K562 (cell line): ENCODE measurements around the gene CMPK1. TPM values are rescaled to one million over a fixed set of nuclear protein-coding genes. Genes with fewer than 3 reads are reported as not detected.
A peak's percentile ranks its signal among the peaks of the same experiment; 100 is the strongest.

ENCODE experiments used
- ARHGAP35 ChIP-seq: fragments of 450-650 bp; IDR thresholded peaks from 2 replicates; pipeline ENCODE4 v1.6.1; 2018; ENCODE audit not compliant: partially characterized antibody
- BCLAF1 ChIP-seq, 2 experiments: fragments of 450-650 bp in 1 of 2; IDR thresholded peaks; 2 replicates each; pipeline ENCODE4 v1.6.1; 2011 to 2017; ENCODE audit warnings: low read depth in 2 of 2, antibody characterized with exemption in 1 of 2, borderline replicate concordance in 1 of 2, low read length in 1 of 2, mild to moderate bottlenecking in 1 of 2, mixed read lengths in 1 of 2; ENCODE audit not compliant: control insufficient read depth in 1 of 2
- CTCF ChIP-seq, 3 experiments: IDR thresholded peaks in 2 of 3; conservative IDR thresholded peaks in 1 of 3; 2 replicates each; pipeline ENCODE4 v1.5.1; 2011 to 2012; ENCODE audit warnings: low read length in 3 of 3, mild to moderate bottlenecking in 3 of 3, control low read depth in 2 of 3, improper control_type of control experiment in 1 of 3, inconsistent platforms in 1 of 3, low read depth in 1 of 3, mixed read lengths in 1 of 3, moderate library complexity in 1 of 3; ENCODE audit not compliant: insufficient read depth in 2 of 3
- CTCFL ChIP-seq: IDR thresholded peaks from 2 replicates; pipeline ENCODE4 v1.6.1; 2011; ENCODE audit warnings: borderline replicate concordance, low read depth, mild to moderate bottlenecking, moderate library complexity, low read length; ENCODE audit not compliant: insufficient read depth, poor library complexity, severe bottlenecking
- ETV6 ChIP-seq, 3 experiments: fragments of 150-350 bp in 1 of 3; sonication (generic) in 1 of 3; formaldehyde crosslinking in 1 of 3; IDR thresholded peaks; 2 replicates each; pipeline versions ENCODE4 v1.6.1 to v1.8.0; 2014 to 2022; ENCODE audit warnings: borderline replicate concordance in 2 of 3, low read depth in 2 of 3, antibody characterized with exemption in 1 of 3, low read length in 1 of 3, mild to moderate bottlenecking in 1 of 3, missing genetic modification reagents in 1 of 3
- HDAC1 ChIP-seq, 2 experiments: fragments of 450-650 bp; IDR thresholded peaks; 2 replicates each; pipeline ENCODE4 v1.6.1; 2016 to 2017; ENCODE audit warnings: inconsistent platforms in 1 of 2, mild to moderate bottlenecking in 1 of 2, moderate library complexity in 1 of 2
- JUND ChIP-seq, 2 experiments: IDR thresholded peaks; 2 replicates in 1 of 2; 3 replicates in 1 of 2; pipeline ENCODE4 v1.6.1; 2011; ENCODE audit warnings: borderline replicate concordance in 2 of 2, low read depth in 2 of 2, low read length in 2 of 2, improper control_type of control experiment in 1 of 2, missing biosample characterization in 1 of 2, missing genetic modification characterization in 1 of 2, missing genetic modification reagents in 1 of 2
- NUFIP1 ChIP-seq: fragments of 450-650 bp; IDR thresholded peaks from 2 replicates; pipeline ENCODE4 v1.6.1; 2018; ENCODE audit not compliant: partially characterized antibody
- SMAD2 ChIP-seq: fragments of 150-350 bp; IDR thresholded peaks from 2 replicates; pipeline ENCODE4 v1.6.1; 2014; ENCODE audit warnings: low read depth, mild to moderate bottlenecking, low read length
- SMC3 ChIP-seq: conservative IDR thresholded peaks from 2 replicates; pipeline ENCODE4 v1.6.1; 2011; ENCODE audit warnings: low read depth, low read length, improper control_type of control experiment; ENCODE audit not compliant: insufficient read depth
- SOX6 ChIP-seq: fragments of 450-650 bp; IDR thresholded peaks from 2 replicates; pipeline ENCODE4 v1.6.1; 2014; ENCODE audit warnings: mild to moderate bottlenecking
- THAP7 ChIP-seq: fragments of 250-450 bp; sonication (Bioruptor Pico); IDR thresholded peaks from 2 replicates; pipeline ENCODE4 v1.5.0; 2021
- ZBTB5 ChIP-seq: fragments of 450-650 bp; IDR thresholded peaks from 2 replicates; pipeline ENCODE4 v1.6.1; 2017; ENCODE audit warnings: antibody characterized with exemption
- ZEB2 ChIP-seq: fragments of 450-650 bp; IDR thresholded peaks from 2 replicates; pipeline ENCODE4 v1.6.1; 2016
- ZNF384 ChIP-seq: IDR thresholded peaks from 2 replicates; pipeline ENCODE4 v1.6.1; 2012; ENCODE audit warnings: low read depth, low read length, improper control_type of control experiment
- ZNF77 ChIP-seq: fragments of 250-450 bp; sonication (Bioruptor Pico); IDR thresholded peaks from 2 replicates; pipeline ENCODE4 v1.5.0; 2020
- polyA plus RNA-seq, 8 experiments: library from polyadenylated mRNA; depleted of rRNA in 4 of 8; stranded (reverse) in 5 of 8; unstranded in 3 of 8; fragments of >200 nt; fragmentation: Nextera tagmentation in 2 of 8; fragmentation: Illumina TruSeq in 1 of 8; extraction: Ambion mirVana in 2 of 8; extraction: Trizol in 1 of 8; gene quantifications; 2 replicates each; pipeline versions ENCODE4 v1.2.1 to v1.2.3, GENCODE V29; 2011 to 2014; ENCODE audit warnings: inconsistent platforms in 1 of 8, missing spikeins in 1 of 8
- total RNA-seq, 7 experiments: library from RNA; depleted of rRNA in 6 of 7; stranded (reverse); fragments of >200 nt in 6 of 7; fragmentation: Illumina TruSeq in 2 of 7; extraction: Trizol in 2 of 7; gene quantifications; 2 replicates each; pipeline versions ENCODE4 v1.2.1 to v1.2.3, GENCODE V29; 2011 to 2021; ENCODE audit warnings: low replicate concordance in 1 of 7

Gene CMPK1
- total and polyA plus RNA-seq, 9 of the 15 experiments (the other 6 are each of a cell fraction or from before 2014, with no cell fraction given): 54.5 to 197 (median 116) TPM

GRCh38 chr1:47424336-47424982 is 90.9 kb downstream of the CMPK1 start (continued):
- peak; percentile 85 to 94 (median 91) for TF ChIP-seq CTCF (IDR thresholded peaks at IDR 0.05 in 2 of 3, conservative IDR thresholded peaks at IDR 0.05 in 1 of 3; ENCODE audit: insufficient read depth in 2 of 3, low read depth in 1 of 3, low read length in 3 of 3)
- TF ChIP-seq JUND (IDR thresholded peaks at IDR 0.05; ENCODE audit: borderline replicate concordance, low read depth, low read length): no peak
- peak; percentile 29; the same call in 1 of the 3 replicates for TF ChIP-seq JUND (tag; IDR thresholded peaks at IDR 0.05; ENCODE audit: borderline replicate concordance, low read depth, low read length)
- no peak for TF ChIP-seq SOX6
- TF ChIP-seq SMAD2: no peak
- no peak for TF ChIP-seq NUFIP1
- TF ChIP-seq BCLAF1 (IDR thresholded peaks at IDR 0.05; ENCODE audit: borderline replicate concordance in 1 of 2, control insufficient read depth in 1 of 2, low read depth in 2 of 2, low read length in 1 of 2): no peak
- no peak; a peak in 1 of 4 replicates for TF ChIP-seq HDAC1 (IDR thresholded peaks at IDR 0.05)
- no peak for TF ChIP-seq ZNF77 (CRISPR knock-in tag)
- TF ChIP-seq ZEB2: peak; percentile 59; the same call in 1 of the 2 replicates
- peak; percentile 38 for TF ChIP-seq CTCFL
- TF ChIP-seq THAP7: no peak
- no peak for TF ChIP-seq ETV6 (IDR thresholded peaks at IDR 0.05; ENCODE audit: borderline replicate concordance in 1 of 2, low read depth in 2 of 2, low read length in 1 of 2)
- no peak for TF ChIP-seq ETV6 (CRISPR knock-in tag; IDR thresholded peaks at IDR 0.05; ENCODE audit: borderline replicate concordance)
- TF ChIP-seq ZNF384: no peak
- peak; percentile 48; the same call in 1 of the 2 replicates for TF ChIP-seq SMC3
- TF ChIP-seq ZBTB5: no peak
- TF ChIP-seq ARHGAP35: peak; percentile 76
